GM18526 (cell line): Measurements from ENCODE around the gene CEP250.

Source experiments
- POLR2A ChIP-seq: IDR thresholded peaks from 3 replicates; pipeline ENCODE4 v1.6.1; 2011; ENCODE audit not compliant: insufficient read length; ENCODE audit errors: extremely low read depth

Gene CEP250

DNA sequence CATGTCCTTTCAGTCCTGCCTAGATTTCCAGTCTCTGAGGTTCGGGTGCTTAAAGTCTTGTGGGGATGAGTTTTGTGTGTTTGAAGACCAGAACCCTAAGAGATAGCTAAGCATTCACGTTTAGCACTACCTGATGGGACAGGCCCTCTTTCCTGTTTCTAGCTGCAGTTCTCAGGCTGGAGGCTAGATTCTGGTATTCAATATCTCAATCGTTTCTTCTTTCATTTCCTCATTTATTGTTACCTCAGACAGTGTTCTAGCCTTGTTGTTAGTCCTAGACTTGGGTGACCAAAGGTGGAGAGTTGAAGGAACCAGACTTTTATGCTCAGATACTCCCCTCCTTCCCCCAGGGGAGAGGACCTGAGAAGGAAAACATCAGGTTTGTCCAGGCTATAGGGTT lies 16.8 kb downstream of the CEP250 start:
- TF ChIP-seq POLR2A = no peak

DNA sequence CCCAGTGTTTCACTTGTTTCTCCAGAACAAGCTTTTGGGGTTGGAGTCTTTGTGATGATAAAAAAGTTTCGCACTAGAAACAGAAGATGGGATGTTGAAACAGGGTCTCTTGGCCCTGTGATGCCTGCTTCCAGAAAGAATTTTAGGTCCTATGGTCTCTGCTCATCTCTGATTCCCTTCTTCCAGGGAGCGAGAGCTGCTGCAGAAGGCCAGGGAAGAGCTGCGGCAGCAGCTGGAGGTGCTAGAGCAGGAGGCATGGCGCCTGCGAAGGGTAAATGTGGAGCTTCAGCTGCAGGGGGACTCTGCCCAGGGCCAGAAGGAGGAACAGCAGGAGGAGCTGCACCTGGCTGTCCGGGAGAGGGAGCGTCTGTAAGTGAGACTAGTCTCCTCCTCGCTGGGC lies 18.3 kb downstream of the CEP250 start:
- TF ChIP-seq POLR2A = no peak

GRCh38 chr20:35474303-35474871 lies 19.0 kb downstream of the CEP250 start:
- TF ChIP-seq POLR2A = no peak

- TF ChIP-seq POLR2A = no peak
Measured at GRCh38 chr20:35476288-35476687, 20.9 kb downstream of the CEP250 start.

DNA sequence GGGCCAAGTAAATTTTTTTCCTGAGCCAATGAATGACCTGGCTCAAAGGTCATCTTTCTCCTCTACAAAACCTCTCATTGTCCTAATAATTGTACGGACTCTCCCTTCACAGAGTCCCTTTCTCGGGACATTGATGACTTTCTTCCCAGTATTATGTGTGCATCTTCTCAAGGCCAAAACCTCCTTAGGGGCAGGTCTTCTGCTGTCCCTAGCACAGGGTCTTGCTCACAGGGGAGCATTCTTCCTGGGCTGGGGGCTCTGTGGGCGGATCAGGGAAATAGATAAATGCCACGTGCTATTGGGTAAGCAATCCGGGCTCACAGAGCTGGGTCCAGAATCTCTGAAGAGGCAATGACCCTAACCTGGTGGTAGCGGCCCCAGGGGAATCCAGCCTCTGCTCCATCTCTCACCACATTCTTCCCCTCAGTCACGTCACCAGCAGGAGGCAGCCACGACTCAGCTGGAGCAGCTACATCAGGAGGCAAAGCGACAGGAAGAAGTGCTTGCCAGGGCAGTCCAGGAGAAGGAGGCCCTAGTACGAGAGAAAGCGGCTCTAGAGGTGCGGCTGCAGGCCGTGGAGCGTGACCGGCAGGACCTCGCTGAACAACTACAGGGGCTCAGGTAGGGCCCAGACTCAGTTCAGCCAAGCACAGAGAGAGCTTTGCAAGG lies 23.5 kb downstream of the CEP250 start:
- no peak for TF ChIP-seq POLR2A

- TF ChIP-seq POLR2A = no peak
Measured at GRCh38 chr20:35479798-35480197, 24.4 kb downstream of the CEP250 start.

DNA sequence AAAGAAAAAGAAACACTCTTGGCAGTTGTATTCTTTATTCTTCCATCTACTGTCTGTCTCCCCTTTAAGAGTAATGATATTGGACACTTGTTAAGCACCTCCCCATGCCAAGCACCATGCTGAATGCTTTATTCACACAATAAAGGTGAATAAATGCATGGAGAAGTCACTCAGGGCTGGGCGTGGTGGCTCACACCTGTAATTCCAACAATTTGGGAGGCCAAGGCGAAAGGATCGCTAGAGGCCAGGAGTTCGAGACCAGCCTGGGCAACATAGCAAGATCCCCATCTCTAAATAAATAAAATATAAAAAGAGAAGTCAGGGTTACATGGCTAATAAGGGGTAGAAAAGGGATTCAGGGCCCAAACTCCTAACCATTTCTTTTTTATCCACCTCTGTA lies 32.1 kb downstream of the CEP250 start:
- no peak for TF ChIP-seq POLR2A

DNA sequence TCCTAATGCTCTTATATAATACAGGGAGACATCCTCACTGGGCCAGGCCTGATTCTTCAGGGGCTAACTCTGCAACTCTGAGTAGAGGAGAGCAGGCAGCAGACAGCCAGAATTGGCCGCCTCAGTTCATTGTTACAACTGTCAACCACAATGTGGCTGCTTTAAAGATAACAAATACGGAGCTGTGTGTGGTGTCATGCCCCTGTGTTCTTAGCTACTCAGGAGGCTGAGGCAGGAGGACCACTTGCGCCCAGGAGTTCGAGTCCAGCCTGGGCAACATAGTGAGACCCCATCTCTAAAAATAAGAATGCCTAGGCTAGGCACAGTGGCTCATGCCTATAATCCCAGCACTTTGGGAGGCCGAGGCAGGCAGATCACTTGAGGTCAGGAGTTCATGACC lies 34.3 kb downstream of the CEP250 start:
- TF ChIP-seq POLR2A = no peak

- TF ChIP-seq POLR2A = peak; percentile 64
Measured at GRCh38 chr20:35490736-35491181, 35.4 kb downstream of the CEP250 start.

DNA sequence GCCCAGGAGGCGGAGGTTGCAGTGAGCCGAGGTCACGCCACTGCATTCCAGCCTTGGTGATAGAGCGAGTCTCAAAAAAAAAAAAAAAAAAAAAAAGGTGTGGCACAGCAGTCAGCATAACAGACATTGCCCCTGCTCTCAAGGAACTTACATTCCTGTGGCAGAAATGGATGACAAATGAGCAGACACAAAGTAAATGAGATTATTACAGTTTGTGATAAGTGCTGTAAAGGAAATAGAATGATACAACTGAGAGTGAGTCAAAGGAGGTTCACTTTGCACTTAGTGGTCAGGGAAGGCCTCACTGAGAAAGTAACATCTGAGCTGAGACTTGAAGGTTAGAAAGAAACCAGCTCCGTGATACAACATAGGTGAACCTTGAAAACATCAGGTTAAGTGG lies 36.4 kb downstream of the CEP250 start:
- no peak for TF ChIP-seq POLR2A

DNA sequence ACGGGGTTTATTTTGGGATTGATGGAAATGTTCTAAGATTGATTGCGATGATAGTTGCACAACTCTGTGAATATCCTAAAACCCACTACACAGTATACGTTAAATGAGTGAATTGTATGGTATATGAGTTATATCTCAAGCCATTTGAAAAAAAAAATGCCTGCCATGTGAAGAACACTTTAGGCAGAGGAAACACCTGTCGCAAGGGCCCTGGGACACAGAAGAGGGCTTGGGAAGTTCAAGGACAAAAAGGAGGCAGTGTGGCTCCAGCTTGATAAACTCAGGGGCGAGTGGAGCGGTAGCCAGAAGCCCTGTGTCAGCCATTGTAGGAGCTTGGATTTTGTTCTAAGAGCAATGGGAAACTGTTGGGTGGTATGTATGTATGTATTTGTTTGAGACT lies 37.0 kb downstream of the CEP250 start:
- no peak for TF ChIP-seq POLR2A

- no peak for TF ChIP-seq POLR2A
Measured at GRCh38 chr20:35496481-35496880, 41.1 kb downstream of the CEP250 start.

GRCh38 chr20:35497320-35497719 lies 41.9 kb downstream of the CEP250 start:
- no peak for TF ChIP-seq POLR2A

DNA sequence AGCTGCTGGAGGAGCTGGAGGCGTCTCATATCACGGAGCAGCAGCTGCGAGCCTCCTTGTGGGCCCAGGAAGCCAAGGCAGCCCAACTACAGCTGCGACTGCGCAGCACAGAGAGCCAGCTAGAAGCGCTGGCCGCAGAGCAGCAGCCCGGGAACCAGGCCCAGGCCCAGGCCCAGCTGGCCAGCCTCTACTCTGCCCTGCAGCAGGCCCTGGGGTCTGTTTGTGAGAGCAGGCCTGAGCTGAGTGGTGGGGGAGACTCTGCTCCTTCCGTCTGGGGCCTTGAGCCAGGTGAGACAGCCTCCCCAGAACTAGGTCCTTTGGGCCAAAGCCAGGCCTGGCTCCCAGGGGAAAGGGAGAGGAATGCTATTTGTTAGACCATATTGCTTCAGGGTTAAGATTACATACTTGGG lies 42.4 kb downstream of the CEP250 start:
- TF ChIP-seq POLR2A = no peak

DNA sequence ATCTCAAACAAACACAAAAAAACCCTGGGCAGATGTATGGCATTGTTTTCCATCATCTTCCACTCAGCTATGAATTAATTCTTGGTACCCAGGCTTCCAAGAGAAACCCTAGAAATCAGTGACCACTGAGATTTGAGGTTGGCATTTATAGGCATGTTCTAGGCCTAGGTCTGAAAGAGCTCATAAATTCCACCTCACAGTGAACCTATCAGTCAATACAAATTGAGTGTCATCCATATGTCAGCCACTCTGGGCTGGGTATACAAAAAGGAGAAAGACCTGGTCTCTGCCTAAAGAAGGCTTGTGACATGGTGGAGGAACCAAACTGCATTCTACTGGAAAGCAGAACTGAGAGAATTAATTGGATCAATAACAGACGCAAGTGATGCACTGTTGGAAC lies 43.9 kb downstream of the CEP250 start:
- no peak for TF ChIP-seq POLR2A

GRCh38 chr20:35502352-35502751 lies 47.0 kb downstream of the CEP250 start:
- no peak for TF ChIP-seq POLR2A

GRCh38 chr20:35503281-35503680 lies 47.9 kb downstream of the CEP250 start:
- TF ChIP-seq POLR2A = no peak

DNA sequence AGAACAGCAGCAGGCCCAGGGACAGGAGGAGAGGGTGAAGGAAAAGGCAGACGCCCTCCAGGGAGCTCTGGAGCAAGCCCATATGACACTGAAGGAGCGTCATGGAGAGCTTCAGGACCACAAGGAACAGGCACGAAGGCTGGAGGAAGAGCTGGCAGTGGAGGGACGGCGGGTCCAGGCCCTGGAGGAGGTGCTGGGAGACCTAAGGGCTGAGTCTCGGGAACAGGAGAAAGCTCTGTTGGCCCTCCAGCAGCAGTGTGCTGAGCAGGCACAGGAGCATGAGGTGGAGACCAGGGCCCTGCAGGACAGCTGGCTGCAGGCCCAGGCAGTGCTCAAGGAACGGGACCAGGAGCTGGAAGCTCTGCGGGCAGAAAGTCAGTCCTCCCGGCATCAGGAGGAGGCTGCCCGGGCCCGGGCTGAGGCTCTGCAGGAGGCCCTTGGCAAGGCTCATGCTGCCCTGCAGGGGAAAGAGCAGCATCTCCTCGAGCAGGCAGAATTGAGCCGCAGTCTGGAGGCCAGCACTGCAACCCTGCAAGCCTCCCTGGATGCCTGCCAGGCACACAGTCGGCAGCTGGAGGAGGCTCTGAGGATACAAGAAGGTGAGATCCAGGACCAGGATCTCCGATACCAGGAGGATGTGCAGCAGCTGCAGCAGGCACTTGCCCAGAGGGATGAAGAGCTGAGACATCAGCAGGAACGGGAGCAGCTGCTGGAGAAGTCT lies 48.6 kb downstream of the CEP250 start:
- no peak for TF ChIP-seq POLR2A
